ENCODE measurements around the gene ETV7.

Gene ETV7

DNA sequence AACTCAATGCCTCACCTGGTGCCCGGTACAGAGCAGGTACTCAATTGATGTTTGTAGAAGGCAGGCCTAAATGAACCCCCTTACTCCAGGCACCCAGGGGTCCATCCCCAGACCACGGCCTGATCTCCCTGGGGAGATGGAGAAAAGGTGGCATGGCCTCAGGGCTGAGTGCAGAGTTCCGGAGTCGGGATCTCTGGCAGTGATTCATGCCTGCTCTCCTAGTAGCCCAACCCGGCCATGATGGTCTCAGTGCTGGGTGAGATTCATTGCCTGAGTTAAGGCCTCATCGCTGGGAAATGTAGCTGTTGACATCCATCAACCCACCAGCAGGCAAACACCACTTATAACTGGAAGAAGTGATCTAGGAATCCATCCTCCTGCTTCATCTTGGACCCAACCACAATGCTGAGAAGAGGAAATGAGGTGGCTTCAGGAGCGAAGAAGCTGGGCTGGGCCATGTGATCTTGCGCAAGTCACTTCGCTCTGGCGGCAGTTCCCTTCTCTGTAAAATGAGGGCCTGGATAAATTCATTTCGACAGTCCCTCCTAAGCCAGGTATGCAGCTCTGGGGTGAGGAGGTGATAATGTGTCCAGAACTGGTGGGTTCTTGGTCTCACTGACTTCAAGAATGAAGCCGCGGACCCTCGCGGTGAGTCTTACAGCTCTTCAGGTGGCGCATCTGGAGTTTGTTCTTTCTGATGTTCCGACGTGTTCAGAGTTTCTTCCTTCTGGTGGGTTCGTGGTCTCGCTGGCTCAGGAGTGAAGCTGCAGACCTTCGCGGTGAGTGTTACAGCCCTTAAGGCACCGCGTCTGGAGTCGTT lies 24.7 kb downstream of the ETV7 start:
- no peak overlapping the region for H3K9ac ChIP-seq (ENCODE audit: insufficient read length)
- no peak for TF ChIP-seq POLR2AphosphoS5 (IDR thresholded peaks at IDR 0.05; ENCODE audit: borderline replicate concordance, low read depth, low read length)
- no peak for TF ChIP-seq EZH2 (IDR thresholded peaks at IDR 0.05)
- no peak for TF ChIP-seq FOXP2 (optimal IDR thresholded peaks at IDR 0.05; ENCODE audit: control extremely low read depth, extremely low read length, insufficient read depth)
- H3K27ac ChIP-seq = no peak overlapping the region
- no peak overlapping the region for H3K4me3 ChIP-seq
- H3K9me3 ChIP-seq (ENCODE audit: low read depth, low read length) = no peaks in the 10 kb centered on the region
- no peaks in the 10 kb centered on the region for H3K36me3 ChIP-seq (ENCODE audit: insufficient read depth, low read length)
- no peak for DNase-seq (ENCODE audit: low read depth, low spot score)

DNA sequence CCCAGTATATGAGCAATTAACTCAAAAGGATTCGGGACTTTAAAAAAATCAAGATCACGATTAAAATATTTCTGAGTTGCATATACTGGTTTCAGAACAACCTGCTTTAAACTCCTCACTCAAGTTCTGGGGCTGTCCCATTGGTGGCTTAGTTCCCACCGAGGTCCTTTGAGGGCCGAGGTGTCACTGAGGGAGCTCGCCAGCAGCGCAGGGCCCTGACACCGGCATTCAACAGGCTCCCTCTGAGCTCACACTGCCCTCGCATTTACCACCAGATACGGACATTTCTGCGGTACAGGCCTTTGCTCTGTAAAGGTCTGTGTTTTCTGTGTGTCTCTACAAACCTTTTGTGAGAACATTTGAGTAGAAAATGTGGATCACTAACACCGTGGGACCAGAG lies 26.4 kb downstream of the ETV7 start:
- no peak for TF ChIP-seq POLR2AphosphoS5 (IDR thresholded peaks at IDR 0.05; ENCODE audit: borderline replicate concordance, low read depth, low read length)
- no peak overlapping the region for H3K27ac ChIP-seq
- no peak for DNase-seq (ENCODE audit: low read depth, low spot score)
- no peaks in the 10 kb centered on the region for H3K9me3 ChIP-seq (ENCODE audit: low read depth, low read length)
- H3K9ac ChIP-seq (ENCODE audit: insufficient read length) = no peak overlapping the region
- H3K4me3 ChIP-seq = no peak overlapping the region
- H3K36me3 ChIP-seq (ENCODE audit: insufficient read depth, low read length) = no peaks in the 10 kb centered on the region

DNA sequence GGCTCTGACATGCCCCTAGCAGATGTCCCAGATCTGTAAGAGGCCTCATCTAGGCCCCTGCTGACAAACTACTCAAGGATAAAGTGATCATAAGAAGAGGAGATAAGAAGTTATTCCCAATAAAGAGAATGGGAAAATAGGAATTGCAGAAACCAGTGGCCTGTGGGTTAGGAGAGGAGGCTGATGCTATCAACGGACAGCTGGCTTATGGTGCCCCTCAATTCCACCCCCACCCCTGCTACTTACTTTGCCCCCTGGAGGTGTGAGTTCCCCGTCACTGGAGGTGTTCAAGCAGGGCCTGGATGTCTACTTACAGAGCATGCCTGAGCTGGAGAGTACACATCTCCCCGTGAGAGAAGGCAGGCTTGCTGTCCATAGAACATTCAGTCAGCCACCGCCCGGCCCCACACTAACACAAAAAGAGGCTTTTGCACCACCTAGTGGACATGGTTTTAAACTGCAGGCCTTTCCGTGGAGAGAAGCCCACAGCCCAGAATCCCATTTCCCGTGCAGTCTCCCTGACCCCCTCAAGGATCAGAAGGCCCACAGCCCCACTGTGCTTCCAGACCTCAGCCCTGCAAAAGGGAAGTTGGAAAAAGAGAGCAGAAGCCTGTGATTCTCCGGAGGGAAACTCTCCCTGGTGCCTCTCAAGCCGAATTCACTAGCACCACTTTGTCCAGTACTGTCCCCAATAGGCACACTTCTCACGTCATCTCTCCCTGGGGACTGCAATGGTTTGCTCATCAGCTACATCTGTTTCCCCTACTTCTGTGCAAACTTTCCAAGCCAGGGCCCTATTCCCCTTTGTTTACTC lies 27.0 kb downstream of the ETV7 start:
- DNase-seq (ENCODE audit: low read depth, low spot score) = no peak
- Histone ChIP-seq H3K9ac (ENCODE audit: insufficient read length) (no peak overlapping the region), H3K36me3 (ENCODE audit: insufficient read depth, low read length) (no peaks in the 10 kb centered on the region), H3K9me3 (ENCODE audit: low read depth, low read length) (no peaks in the 10 kb centered on the region), H3K4me3 (no peak overlapping the region), H3K27ac (no peak overlapping the region)
- TF ChIP-seq POLR2AphosphoS5 (IDR thresholded peaks at IDR 0.05; ENCODE audit: borderline replicate concordance, low read depth, low read length) (no peak), FOXP2 (optimal IDR thresholded peaks at IDR 0.05; ENCODE audit: control extremely low read depth, extremely low read length, insufficient read depth) (no peak)

- no peak overlapping the region for H3K9ac ChIP-seq (ENCODE audit: insufficient read length)
- no peak for DNase-seq (ENCODE audit: low read depth, low spot score)
- H3K27ac ChIP-seq = no peak overlapping the region
- no peak overlapping the region for H3K4me3 ChIP-seq
- no peaks in the 10 kb centered on the region for H3K36me3 ChIP-seq (ENCODE audit: insufficient read depth, low read length)
- no peaks in the 10 kb centered on the region for H3K9me3 ChIP-seq (ENCODE audit: low read depth, low read length)
- TF ChIP-seq EZH2 (IDR thresholded peaks at IDR 0.05) = no peak
- TF ChIP-seq FOXP2 (optimal IDR thresholded peaks at IDR 0.05; ENCODE audit: control extremely low read depth, extremely low read length, insufficient read depth) = no peak
- no peak for TF ChIP-seq POLR2AphosphoS5 (IDR thresholded peaks at IDR 0.05; ENCODE audit: borderline replicate concordance, low read depth, low read length)
Measured at GRCh38 chr6:36358226-36358915, 29.1 kb downstream of the ETV7 start.

GRCh38 chr6:36357872-36358225 lies 29.6 kb downstream of the ETV7 start:
- Histone ChIP-seq H3K9me3 (ENCODE audit: low read depth, low read length) (no peaks in the 10 kb centered on the region), H3K27ac (no peak overlapping the region), H3K9ac (ENCODE audit: insufficient read length) (no peak overlapping the region), H3K4me3 (no peak overlapping the region), H3K36me3 (ENCODE audit: insufficient read depth, low read length) (no peaks in the 10 kb centered on the region)
- no peak for DNase-seq (ENCODE audit: low read depth, low spot score)
- TF ChIP-seq EZH2 (IDR thresholded peaks at IDR 0.05) = no peak
- TF ChIP-seq FOXP2 (optimal IDR thresholded peaks at IDR 0.05; ENCODE audit: control extremely low read depth, extremely low read length, insufficient read depth) = no peak
- no peak for TF ChIP-seq POLR2AphosphoS5 (IDR thresholded peaks at IDR 0.05; ENCODE audit: borderline replicate concordance, low read depth, low read length)

DNA sequence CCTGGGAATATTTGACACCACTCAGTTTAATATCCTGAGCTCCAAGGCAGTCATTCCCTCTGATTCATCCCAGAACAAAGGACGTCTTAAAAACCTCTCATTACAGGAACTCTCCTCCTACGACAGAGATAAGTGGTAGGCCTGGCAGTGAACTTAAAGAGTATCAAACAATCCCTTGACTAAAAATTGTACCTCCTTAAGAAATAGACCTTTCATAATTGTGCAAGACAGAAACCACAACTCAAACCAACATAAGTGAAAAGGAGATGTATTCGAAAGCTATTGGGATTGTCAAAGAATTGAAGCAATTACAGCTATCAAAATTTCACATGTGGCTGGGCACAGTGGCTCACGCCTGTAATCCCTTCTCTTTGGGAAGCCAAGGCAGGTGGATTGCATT lies 31.6 kb downstream of the ETV7 start:
- TF ChIP-seq FOXP2 (optimal IDR thresholded peaks at IDR 0.05; ENCODE audit: control extremely low read depth, extremely low read length, insufficient read depth) (no peak), EZH2 (IDR thresholded peaks at IDR 0.05) (no peak), POLR2AphosphoS5 (IDR thresholded peaks at IDR 0.05; ENCODE audit: borderline replicate concordance, low read depth, low read length) (no peak)
- H3K9me3 ChIP-seq (ENCODE audit: low read depth, low read length) = no peaks in the 10 kb centered on the region
- no peak overlapping the region for H3K9ac ChIP-seq (ENCODE audit: insufficient read length)
- DNase-seq (ENCODE audit: low read depth, low spot score) = no peak
- no peaks in the 10 kb centered on the region for H3K36me3 ChIP-seq (ENCODE audit: insufficient read depth, low read length)
- no peak overlapping the region for H3K4me3 ChIP-seq
- no peak overlapping the region for H3K27ac ChIP-seq

GRCh38 chr6:36353411-36353915 lies 34.0 kb downstream of the ETV7 start:
- Histone ChIP-seq H3K36me3 (ENCODE audit: insufficient read depth, low read length) (no peaks in the 10 kb centered on the region), H3K9ac (ENCODE audit: insufficient read length) (no peak overlapping the region), H3K9me3 (ENCODE audit: low read depth, low read length) (no peaks in the 10 kb centered on the region), H3K4me3 (no peak overlapping the region), H3K27ac (no peak overlapping the region)
- no peak for TF ChIP-seq POLR2AphosphoS5 (IDR thresholded peaks at IDR 0.05; ENCODE audit: borderline replicate concordance, low read depth, low read length)
- TF ChIP-seq EZH2 (IDR thresholded peaks at IDR 0.05) = no peak
- TF ChIP-seq FOXP2 (optimal IDR thresholded peaks at IDR 0.05; ENCODE audit: control extremely low read depth, extremely low read length, insufficient read depth) = no peak
- DNase-seq (ENCODE audit: low read depth, low spot score) = no peak

- no peak for DNase-seq (ENCODE audit: low read depth, low spot score)
- Histone ChIP-seq H3K4me3 (no peak overlapping the region), H3K9me3 (ENCODE audit: low read depth, low read length) (no peaks in the 10 kb centered on the region)
Measured at GRCh38 chr6:36352477-36353157, 34.9 kb downstream of the ETV7 start.

More at GRCh38 chr6:36352477-36353157, 34.9 kb downstream of the ETV7 start:
- Histone ChIP-seq H3K27ac (no peak overlapping the region), H3K9ac (ENCODE audit: insufficient read length) (no peak overlapping the region), H3K36me3 (ENCODE audit: insufficient read depth, low read length) (no peaks in the 10 kb centered on the region)
- TF ChIP-seq FOXP2 (optimal IDR thresholded peaks at IDR 0.05; ENCODE audit: control extremely low read depth, extremely low read length, insufficient read depth) = no peak
- no peak for TF ChIP-seq POLR2AphosphoS5 (IDR thresholded peaks at IDR 0.05; ENCODE audit: borderline replicate concordance, low read depth, low read length)
- TF ChIP-seq EZH2 (IDR thresholded peaks at IDR 0.05) = no peak

All from SK-N-MC (cell line).